Esophagus squamous epithelium (tissue), 4 donors: ENCODE results near the gene CCER1.

Experiments
- CTCF ChIP-seq, 6 experiments: fragments of 450-650 bp in 4 of 6; fragments of 200-600 bp in 2 of 6; sonication (generic) in 2 of 6; IDR thresholded peaks; one replicate each; pipeline ENCODE4 v1.5.1; 2016 to 2019; ENCODE audit warnings: antibody characterized with exemption in 6 of 6, mild to moderate bottlenecking in 4 of 6, moderate library complexity in 4 of 6
- POLR2A ChIP-seq, 4 donors: fragments of 450-650 bp; IDR thresholded peaks; one replicate each; pipeline ENCODE4 v1.6.1; 2017; ENCODE audit warnings: antibody characterized with exemption in 4 of 4, mild to moderate bottlenecking in 4 of 4, moderate library complexity in 3 of 4

- TF ChIP-seq CTCF (IDR thresholded peaks at IDR 0.05), result no peak
- no peak for TF ChIP-seq POLR2A (IDR thresholded peaks at IDR 0.05)
These were observed 46.5 kb downstream of the CCER1 start for GRCh38 chr12:90908465-90908864.
